T-helper 2 cell (primary cell): ENCODE measurements around the gene CATSPER3.
A peak's percentile ranks its signal among the peaks of the same experiment; 100 is the strongest.

Source experiments
- DNase-seq, 5 experiments: peaks; one replicate each; pipeline versions ENCODE4 v3.0.0 to v3.0.0-alpha.2; 2012 to 2022

The CATSPER3 gene

GRCh38 chr5:135011355-135012032 lies 43.8 kb downstream of the CATSPER3 start:
- no peak for DNase-seq

GRCh38 chr5:135012033-135012588 lies 44.4 kb downstream of the CATSPER3 start:
- no peak for DNase-seq

DNA sequence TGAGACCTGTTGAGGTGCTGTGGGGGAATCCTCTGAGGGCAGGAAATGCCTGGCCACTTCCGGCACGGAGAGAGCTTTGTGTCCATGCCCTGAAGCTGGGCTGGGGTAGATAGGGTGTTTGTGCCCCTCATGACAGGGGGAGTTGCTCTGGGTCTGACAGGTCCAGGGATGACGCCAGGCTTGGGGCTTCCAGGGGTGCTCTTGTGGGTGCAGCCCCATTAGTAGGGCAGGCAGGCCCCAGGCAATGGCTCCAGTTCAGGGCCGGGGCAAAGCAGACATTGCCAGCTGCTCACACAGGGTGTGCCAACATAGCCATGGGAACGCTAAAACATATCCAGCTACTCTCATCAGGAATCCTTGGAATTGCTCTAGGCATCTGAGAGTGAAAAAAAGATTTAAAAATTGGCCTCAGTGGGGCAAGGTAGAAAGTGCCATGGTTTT lies 45.3 kb downstream of the CATSPER3 start:
- no peak for DNase-seq

- DNase-seq = no peak
These were observed 45.7 kb downstream of the CATSPER3 start for GRCh38 chr5:135013445-135013844.

- no peak for DNase-seq
These were observed 46.4 kb downstream of the CATSPER3 start for GRCh38 chr5:135013947-135014570.

- DNase-seq = no peak
These were observed 48.2 kb downstream of the CATSPER3 start for GRCh38 chr5:135015942-135016341.

DNA sequence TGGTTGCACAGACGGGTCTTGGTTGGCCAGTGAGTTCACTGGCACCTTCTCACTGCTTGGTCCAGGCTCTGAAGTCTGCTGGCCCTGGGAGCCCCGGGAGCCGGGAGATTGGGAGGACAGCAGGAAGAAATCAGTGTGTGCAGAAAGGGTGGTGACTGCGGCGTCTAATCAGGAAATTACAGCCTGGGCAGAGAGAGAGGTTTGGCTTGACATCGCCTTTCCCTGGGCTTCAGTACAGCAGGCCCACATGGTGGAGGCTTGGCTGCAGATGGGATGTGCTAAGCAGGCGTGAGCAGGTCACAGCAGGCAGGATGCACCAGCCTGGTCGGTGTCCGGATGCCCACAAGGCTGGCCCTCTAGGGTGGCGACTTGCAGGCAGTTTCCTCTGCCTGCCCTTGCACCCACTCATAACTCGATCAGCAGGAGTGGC lies 49.2 kb downstream of the CATSPER3 start:
- no peak for DNase-seq

DNA sequence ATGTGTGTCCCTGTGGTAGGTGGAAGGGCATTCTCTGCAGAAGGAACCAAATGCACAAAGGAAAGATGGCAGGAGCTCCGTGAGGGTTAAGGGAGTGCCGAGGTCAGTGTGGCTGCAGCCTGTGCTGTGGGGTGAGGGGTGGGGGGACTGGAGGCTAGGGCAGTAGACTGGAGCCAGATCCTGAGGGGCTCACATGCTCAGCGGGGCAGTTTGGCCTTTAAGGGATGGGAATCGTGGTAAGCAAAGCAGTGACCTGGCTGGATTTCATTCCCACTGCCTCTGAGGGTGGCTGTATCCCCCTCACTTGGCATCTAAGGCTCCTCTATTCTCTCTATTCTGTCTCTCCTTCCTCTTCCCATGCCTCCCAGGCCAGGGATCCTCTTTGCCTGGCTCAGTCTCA lies 50.8 kb downstream of the CATSPER3 start:
- DNase-seq = no peak

- DNase-seq = no peak
These were observed 51.6 kb downstream of the CATSPER3 start for GRCh38 chr5:135019314-135019713.

DNA sequence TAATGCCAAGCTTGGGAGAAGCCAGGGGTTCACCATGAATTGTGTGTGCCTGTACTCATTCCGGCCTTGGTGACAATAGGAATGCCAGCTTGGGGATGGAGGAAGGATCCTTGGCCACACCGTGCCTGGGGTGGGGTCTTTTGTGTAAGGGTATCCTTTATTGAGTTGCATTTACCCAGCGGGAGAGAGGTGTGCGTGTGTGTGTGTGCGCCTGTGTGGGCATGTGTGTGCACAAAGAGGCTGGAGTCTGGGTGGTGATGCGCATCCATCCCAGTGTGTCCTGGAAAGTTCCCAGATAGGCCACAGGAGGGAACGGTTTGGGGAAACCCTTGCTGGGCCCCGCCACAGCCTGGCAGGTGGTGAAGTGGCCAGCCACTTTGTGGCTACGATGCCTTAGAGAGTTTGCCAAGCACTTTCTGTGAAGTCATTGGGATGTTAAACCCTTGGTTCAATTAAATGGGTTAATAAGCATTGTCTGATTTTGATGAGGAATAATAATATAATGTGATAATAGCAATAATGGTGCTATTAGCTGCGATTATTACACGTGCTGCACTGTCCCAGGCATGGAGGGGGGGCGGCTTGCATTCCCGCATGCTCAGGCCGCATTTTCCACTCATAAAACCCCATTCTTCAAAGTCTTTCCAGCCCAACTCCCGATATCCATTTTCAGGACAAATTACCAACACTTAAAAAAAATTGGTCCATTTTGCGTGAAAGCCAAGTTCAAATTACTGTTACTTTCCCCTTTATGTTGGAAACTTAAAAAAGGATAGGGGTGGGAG lies 52.6 kb downstream of the CATSPER3 start:
- DNase-seq = no peak

GRCh38 chr5:135024956-135025729 lies 57.4 kb downstream of the CATSPER3 start:
- no peak for DNase-seq

GRCh38 chr5:135025730-135026644 lies 58.3 kb downstream of the CATSPER3 start:
- no peak for DNase-seq

DNA sequence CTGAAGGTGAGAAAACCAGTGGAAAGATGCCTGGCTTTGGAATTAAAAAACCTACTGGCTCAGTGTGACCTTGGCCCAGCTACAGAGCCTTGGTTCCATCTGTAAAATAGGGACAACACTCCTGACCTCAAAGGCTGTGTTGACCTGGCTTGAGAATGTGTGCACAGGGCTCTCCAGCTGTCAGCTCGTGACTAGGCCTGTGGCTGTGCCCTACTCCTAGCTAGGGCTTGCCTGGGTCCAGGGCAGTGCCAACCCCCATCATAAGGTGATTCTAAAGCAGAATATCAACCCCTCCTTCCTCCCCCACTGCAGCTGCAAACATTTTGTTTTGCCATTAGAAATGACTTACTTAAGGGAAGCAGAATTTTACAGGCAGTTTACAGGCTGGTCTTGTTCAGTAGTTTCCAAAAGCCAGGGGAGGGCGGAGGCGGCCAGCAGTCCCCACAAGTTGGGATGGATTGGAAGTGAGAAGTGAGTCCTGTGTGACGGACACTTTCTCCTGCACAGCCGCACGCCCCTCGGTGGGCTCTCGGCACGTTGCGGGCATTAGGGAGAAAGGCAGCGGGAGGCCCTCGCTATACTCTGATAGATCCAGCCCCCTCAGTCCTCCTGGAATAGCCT lies 59.0 kb downstream of the CATSPER3 start:
- no peak for DNase-seq

GRCh38 chr5:135027266-135027696 lies 59.6 kb downstream of the CATSPER3 start:
- DNase-seq = no peak

DNA sequence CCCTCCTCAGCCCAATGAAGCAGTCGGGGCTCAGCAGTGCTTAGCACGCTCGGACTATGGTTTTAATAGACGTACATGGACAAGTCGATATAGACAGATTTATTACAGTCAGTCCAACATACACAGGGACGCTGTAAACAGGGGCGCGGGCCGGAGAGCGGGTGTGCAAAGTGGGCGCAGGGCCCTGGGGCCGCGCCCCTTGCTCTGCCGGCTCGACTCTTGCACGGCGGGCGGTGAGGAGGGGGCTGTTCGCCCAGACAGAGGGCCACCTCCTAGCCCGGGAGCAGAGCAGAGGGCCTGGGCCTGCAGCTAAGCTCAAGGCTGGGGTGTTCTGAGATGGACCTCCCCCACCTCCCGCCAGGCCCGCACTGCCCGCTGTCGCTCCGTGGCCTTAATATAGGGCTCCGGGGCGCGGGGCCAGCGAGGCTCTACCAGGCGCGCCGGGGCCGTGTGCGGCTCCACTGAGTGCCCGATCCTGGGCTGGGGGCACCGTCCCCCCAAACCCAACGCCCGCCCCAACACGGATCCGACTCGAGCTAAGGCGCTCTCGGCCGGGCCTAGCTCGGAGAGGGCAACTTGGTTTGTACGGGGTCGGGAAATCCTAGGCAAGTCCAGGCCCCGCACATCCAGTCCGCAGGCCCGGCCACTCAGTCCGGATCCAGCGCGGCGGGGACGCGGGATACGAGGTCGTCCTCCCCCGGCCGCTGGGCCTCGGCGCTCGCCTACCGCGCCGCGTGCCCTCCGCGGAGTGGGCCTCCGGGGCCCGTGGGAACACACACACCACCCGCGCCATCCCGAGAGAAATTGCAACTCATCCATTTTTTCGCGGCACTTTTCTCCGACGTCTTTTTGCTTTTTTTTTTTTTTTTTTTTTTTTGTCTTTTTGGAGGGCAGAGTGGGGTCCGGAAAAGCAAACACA lies 60.2 kb downstream of the CATSPER3 start:
- no peak for DNase-seq

- peak in 1 of 5 experiments; percentile 24 for DNase-seq
These were observed 61.2 kb downstream of the CATSPER3 start for GRCh38 chr5:135028791-135029476.

DNA sequence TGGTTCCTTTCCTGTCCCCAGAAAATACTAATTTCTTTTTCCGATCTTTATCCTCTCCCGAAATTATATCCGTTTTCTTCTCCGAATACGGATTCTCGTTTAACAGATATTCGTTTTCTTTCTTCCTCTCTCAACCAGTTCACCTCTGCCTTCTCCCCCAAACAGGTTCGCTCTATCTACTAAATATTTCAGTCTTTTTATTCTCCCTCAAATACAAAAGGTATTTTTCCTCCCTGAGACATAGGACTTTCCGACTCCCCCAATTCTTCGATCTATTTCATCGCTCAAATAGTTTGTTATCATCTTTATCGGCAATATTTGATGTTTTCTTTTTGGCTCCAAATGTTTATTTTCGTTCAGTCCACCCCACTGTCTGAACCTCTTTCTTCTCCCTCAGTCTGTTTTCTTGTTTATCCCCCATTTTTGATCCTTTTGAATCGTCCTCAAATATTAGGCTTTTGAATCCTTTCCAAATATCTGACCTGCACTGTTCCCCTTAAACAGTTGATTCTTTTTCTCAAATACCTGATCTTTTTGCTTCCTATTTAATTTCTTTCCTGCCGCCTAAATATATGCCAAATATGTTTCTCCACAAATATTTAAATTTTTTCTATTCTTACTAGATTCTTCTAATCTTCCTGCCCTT lies 61.9 kb downstream of the CATSPER3 start:
- DNase-seq = no peak

DNA sequence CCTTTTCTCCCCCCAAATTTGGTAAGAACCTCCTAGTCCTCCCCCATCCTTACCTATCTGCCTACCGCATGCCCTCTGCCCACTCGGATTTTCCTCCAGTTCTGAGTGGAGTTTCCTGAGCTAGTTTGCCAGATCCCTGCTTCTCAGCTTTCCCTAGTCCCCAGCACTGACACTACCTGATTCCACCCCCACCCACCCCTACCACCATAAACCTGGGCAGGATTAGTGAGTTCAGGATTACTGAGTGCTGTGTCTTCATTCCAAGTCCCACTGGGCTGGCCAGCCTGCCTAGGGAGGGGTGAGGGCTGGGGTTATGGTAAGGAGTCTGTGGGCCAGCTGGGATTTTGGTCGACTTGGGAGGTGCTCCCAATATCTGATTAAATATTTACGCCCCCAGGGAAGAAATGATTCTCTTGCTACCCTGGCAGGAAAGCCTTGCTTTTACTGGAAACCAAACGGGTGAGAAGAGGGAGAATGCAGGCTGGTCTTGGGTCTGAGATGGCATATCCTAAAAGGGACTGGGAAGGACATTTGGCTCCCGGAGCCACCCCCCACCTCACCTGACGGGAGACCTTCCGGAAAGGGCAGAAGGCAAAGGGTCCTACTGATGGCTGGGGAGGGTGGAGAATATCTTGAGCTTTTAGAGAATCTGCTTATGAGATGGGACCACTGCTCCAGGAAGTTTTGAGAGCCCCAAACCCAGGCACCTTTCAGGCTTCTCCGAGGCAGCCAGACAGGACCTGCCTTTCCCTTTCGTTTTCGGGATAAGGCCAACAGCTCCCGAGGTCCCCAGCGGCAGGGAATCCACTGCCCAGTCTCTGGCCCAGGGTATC lies 62.6 kb downstream of the CATSPER3 start:
- DNase-seq = no peak
